Ammon's horn (tissue), 1 donor: ENCODE data around the gene HCAR3.
"Not testable (repeated sequence)": the region's sequence is repeated elsewhere in the genome, so short reads cannot be mapped to it uniquely, and the experiment has no call there.

Experiments used
- DNase-seq: peaks from one replicate; pipeline ENCODE4 v3.0.0-alpha.2; 2016; ENCODE audit warnings: low spot score

The HCAR3 gene

GRCh38 chr12:122722387-122722786 lies 5.8 kb upstream of the HCAR3 start:
- no peak for DNase-seq

- no peak for DNase-seq
Measured at GRCh38 chr12:122721057-122721545, 4.5 kb upstream of the HCAR3 start.

DNA sequence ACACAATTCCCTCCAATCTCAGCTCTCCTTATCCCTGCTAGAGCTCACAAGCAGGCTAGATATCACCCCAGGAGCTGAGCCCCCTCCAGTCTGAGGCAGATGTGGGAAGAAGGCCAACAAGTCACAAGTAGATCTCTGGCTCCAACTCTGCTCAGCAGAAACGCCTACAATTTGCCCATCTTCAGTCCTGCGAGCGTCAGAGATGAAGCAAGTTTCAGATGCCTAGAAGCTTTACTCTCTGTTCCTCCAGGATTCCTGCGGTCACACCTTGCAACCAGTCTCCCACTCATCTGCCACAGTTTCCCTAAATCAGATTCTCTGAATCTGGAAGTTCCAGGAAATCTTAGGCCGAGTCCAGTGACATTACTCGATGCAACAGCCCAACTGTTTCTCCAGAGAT lies 1.4 kb downstream of the HCAR3 start:
- DNase-seq = not testable (repeated sequence)

DNA sequence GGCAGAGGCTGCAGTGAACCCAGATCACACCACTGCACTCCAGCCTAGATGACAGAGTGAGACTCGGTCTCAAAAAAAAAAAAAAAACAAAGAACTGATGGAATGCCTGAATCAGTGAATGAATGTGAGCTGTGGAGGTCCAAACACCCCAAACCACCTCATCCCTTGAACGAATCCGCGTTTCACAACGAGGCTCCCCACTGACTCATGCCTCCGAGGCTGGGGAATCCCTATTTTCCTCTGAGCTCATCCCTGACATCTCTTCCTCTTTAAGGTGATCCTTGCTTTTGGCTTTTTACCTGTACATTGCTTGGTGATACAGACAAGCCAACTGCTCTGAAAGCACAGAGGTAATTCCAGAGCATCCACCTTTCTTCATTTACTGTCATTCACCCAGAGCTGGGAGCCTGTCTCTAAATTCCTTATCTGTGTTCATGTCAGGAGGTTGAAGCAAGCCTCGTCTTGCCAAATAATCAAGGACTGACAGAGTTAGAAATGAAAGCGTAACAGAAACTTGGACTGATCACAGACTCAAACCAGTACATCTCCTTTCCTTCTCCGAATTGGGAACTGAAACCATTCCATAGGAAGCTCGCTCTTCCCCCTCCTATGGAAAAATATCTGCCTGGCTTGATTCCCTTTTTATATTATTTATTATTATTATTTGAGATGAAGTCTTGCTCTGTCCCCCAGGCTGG lies 3.0 kb downstream of the HCAR3 start:
- not testable (repeated sequence) for DNase-seq

DNA sequence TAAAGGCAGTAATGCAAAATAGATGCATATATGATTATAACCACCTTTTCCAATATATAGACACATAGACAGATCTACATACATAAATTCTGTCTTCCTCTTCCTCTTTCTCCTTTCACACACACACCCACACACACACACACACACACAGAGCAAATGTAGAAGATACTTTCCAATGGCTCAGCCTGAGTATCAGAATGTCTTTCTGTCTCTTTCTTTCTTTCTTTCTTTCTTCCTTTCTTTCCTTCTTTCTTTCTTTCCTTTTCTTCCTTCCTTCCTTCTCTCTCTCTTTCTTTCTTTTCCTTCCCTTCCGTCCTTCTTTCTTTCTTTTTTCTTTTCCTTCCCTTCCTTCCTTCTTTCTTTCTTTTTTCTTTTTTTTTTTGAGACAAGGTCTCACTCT lies 5.3 kb downstream of the HCAR3 start:
- not testable (repeated sequence) for DNase-seq

DNA sequence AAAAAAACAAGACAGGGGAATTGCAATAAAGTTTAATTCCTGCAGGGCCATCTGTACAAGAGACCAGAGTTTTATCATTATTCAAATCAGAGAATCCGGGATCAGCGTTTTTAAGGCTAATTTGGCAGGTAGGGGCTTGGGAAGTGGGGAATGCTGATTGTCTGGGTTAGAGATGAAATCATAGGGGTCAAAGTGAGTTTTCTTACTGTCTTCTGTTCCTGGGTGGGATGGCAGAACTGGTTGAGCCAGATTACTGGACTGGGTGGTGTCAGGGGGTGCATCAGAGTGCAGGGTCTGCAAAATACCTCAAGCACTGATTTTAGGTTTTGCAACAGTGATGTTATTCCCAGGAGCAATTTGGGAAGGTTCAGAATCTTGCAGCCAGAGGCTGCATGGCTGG lies 6.3 kb downstream of the HCAR3 start:
- DNase-seq = not testable (repeated sequence)

DNA sequence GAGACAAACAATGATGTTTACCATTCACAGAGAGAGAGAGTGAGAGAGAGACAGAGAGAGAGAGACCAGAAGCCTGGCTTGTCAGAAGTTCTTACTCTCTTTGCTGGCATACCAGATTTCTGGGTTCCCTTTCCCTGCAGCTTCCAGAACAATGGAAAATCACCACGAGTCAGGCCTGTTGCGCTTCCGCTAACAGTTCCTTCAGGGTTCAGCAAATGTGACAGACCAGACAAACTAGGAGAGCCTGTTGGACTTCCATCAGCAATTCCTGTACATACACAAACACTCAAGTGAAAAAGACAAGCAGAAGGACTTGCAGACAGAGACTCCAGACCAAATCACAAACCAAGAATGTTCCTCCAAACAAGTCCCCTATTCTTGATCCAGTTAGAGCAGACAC lies 7.3 kb downstream of the HCAR3 start:
- DNase-seq = not testable (repeated sequence)

- not testable (repeated sequence) for DNase-seq
Measured at GRCh38 chr12:122703841-122704240, 12.8 kb downstream of the HCAR3 start.

DNA sequence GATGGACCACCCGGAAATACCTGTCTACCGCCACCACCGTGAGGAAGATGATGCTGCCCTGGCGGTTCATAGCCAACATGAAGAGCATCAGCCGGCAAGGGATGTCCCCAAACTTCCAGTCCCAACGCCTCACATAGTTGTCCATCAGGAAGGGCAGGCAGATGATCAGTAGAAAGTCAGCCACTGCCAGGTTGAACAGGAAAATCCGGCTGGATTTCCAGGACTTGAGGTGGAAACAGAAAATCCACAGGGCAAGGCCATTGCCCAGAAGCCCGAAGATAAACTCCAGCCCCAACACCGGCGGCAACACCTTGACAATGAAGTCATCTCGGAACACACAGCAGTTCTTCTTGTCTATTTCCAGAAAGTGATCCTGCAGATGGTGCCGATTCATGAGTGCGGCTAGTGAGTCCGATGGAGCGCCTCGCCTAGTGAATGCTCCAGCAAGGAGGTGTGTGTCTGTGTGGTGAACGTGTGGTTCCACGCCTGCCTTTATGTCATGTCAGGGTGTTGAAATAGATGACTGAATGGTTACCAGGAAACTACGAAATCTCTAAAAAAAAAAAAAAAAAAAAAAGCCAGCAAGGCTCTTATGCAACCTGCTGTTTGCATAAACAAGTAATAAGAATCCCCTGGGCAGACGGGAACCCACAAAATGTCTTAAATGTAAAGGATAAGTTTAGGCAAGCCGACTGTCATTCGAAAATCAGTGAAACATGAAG lies 13.6 kb downstream of the HCAR3 start, which contains the start of gene HCAR2:
TSS of gene HCAR2 (minus strand) at position 468 of the 722 bp plus-strand sequence. CDS start at position 394, 74 bp downstream.
- DNase-seq = peak; percentile 29

GRCh38 chr12:122701481-122701880 lies 15.1 kb downstream of the HCAR3 start:
- DNase-seq = not testable (repeated sequence)

DNA sequence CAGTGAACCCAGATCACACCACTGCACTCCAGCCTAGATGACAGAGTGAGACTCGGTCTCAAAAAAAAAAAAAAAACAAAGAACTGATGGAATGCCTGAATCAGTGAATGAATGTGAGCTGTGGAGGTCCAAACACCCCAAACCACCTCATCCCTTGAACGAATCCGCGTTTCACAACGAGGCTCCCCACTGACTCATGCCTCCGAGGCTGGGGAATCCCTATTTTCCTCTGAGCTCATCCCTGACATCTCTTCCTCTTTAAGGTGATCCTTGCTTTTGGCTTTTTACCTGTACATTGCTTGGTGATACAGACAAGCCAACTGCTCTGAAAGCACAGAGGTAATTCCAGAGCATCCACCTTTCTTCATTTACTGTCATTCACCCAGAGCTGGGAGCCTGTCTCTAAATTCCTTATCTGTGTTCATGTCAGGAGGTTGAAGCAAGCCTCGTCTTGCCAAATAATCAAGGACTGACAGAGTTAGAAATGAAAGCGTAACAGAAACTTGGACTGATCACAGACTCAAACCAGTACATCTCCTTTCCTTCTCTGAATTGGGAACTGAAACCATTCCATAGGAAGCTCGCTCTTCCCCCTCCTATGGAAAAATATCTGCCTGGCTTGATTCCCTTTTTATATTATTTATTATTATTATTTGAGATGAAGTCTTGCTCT lies 16.4 kb downstream of the HCAR3 start:
- not testable (repeated sequence) for DNase-seq

- not testable (repeated sequence) for DNase-seq
Measured at GRCh38 chr12:122696922-122697321, 19.7 kb downstream of the HCAR3 start.

DNA sequence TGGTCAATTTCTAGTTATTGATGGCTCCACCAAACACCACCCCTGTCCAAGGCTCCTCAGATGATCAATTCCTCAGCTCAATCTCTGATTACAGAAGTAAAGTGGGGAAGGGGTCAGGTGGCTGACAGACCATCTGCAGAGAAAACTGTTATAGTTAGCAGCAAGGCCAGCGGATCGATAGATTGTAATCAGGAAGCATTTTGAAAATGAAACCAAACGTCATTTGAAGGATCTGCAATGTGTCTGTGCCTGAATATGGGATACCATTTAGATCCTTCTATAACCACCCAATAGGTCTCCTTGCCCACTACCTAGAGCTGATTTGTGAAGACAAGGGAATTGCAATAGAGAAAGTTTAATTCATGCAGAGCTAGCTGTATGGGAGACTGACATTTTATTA lies 25.0 kb downstream of the HCAR3 start:
- DNase-seq = no peak

- DNase-seq = no peak
Measured at GRCh38 chr12:122688291-122688690, 28.3 kb downstream of the HCAR3 start.

DNA sequence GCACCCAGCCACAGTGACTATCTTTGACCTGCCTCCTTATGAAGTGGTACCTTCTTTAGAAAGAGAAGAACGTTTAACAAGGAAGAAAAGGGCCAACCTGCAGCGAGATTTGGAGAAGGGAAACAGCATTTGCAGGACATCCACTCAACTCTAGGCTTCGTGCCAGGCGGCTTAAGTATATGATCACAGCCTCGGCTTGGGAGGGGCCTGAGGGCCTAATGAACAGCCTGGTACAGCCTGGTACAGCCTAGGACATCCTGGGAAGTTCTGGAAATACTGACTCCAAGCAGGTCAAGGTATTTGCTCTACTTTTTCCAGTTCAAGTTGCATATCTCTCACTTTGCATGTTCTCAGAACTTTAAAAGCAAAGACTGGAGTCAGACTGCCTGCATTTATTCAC lies 29.5 kb downstream of the HCAR3 start:
- DNase-seq = no peak

DNA sequence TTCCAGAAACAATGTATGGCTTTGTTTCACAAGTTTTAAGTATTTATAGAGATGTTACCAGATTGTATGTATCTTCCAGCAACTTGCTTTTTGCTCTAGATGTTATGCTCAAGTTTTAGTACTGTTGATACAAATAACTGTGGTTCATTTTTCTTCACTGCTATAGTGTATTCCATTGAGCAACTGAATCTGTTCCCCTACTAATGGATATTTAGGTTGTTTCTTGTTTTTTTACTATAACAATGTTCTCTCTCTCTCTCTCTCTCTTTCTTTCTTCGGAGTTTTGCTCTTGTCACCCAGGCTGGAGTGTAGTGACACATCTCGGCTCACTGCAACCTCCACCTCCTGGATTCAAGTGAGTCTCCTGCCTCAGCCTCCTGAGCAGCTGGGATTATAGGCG lies 30.1 kb downstream of the HCAR3 start:
- no peak for DNase-seq

GRCh38 chr12:122684297-122684813 lies 32.3 kb downstream of the HCAR3 start:
- no peak for DNase-seq

DNA sequence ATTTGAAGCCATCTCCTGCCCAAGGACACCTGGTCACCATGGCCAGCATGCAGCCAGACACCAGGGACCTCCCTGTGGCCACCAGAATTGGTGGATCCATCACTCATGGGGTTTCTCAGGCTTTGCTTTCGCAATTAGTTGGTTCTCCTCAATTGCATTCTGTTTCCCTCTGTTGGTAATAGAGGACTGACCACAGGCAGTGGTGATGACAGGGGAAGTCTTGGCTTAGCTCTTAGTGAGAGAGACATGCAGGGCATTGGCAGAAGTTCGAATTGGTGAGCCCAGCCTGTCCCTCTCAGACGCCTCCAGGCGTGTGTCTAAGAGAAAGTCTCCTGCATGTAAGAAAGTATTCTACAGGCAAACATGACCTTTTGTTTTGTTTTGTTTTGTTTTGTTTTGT lies 34.8 kb downstream of the HCAR3 start:
- peak; percentile 59 for DNase-seq

DNA sequence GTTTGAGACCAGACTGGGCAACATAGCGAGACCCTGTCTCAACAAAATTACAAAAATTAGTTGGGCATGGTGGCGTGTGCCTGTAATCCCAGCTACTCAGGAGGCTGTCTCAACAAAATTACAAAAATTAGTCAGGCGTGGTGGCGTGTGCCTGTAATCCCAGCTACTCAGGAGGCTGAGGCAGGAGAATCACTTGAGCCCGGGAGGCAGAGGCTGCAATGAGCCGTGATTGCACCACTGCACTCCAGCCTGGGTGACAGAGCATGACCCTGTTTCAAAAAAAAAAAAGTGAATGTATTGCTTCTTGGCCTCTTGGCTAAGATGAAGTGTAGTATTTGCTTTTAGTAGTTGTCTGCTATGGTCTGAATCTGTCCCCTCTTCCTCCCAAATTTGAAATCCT lies 35.6 kb downstream of the HCAR3 start:
- DNase-seq = not testable (repeated sequence)

- not testable (repeated sequence) for DNase-seq
Measured at GRCh38 chr12:122676781-122677180, 39.8 kb downstream of the HCAR3 start.

DNA sequence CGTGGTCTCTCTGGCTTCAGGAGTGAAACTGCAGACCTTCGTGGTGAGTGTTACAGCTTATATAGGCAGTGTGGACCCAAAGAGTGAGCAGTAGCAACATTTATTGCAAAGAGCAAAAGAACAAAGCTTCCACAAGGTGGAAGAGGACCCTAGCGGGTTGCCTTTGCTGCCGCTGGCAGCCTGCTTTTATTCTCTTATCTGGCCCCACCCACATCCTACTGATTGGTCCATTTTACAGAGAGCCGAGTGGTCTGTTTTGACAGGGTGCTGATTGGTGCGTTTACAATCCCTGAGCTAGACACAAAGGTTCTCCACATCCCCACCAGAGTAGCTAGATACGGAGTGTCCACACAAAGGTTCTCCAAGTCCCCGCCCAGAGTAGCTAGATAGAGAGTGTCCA lies 40.6 kb downstream of the HCAR3 start:
- DNase-seq = not testable (repeated sequence)

- no peak for DNase-seq
Measured at GRCh38 chr12:122672515-122672914, 44.1 kb downstream of the HCAR3 start.
